Stimulated activated CD8-positive, alpha-beta memory T cell treated with anti-CD3 and anti-CD28 coated beads, Interleukin-4, amount 100 ng/mL, for 48 hours (primary cell): Measurements from ENCODE around the gene CFAP126.
"Not testable (repeated sequence)": the region's sequence is repeated elsewhere in the genome, so short reads cannot be mapped to it uniquely, and the experiment has no call there.

ENCODE experiments used
- DNase-seq: peaks from one replicate; pipeline ENCODE4 v3.0.0-alpha.2; 2020

The CFAP126 gene

GRCh38 chr1:161379071-161379470 is 11.4 kb upstream of the CFAP126 start:
- DNase-seq: no peak

GRCh38 chr1:161378014-161378413 is 10.3 kb upstream of the CFAP126 start:
- no peak for DNase-seq

- no peak for DNase-seq
Observed at GRCh38 chr1:161374373-161374772, 6.7 kb upstream of the CFAP126 start.

- DNase-seq: no peak
Observed at GRCh38 chr1:161373442-161373841, 5.8 kb upstream of the CFAP126 start.

GRCh38 chr1:161365207-161365606 is 2.5 kb downstream of the CFAP126 start:
- DNase-seq: no peak

- no peak for DNase-seq
Observed at GRCh38 chr1:161364332-161364731, 3.3 kb downstream of the CFAP126 start.

GRCh38 chr1:161359291-161359690 is 8.4 kb downstream of the CFAP126 start:
- DNase-seq: no peak

GRCh38 chr1:161357073-161357472 is 10.6 kb downstream of the CFAP126 start:
- no peak for DNase-seq

GRCh38 chr1:161351482-161351881 is 16.2 kb downstream of the CFAP126 start:
- no peak for DNase-seq

- no peak for DNase-seq
Observed at GRCh38 chr1:161350671-161351070, 17.0 kb downstream of the CFAP126 start.

- DNase-seq: no peak
Observed at GRCh38 chr1:161342821-161343220, 24.9 kb downstream of the CFAP126 start.

GRCh38 chr1:161342177-161342576 is 25.5 kb downstream of the CFAP126 start:
- no peak for DNase-seq

- no peak for DNase-seq
Observed at GRCh38 chr1:161335796-161336195, 31.9 kb downstream of the CFAP126 start.

GRCh38 chr1:161333166-161333565 is 34.5 kb downstream of the CFAP126 start:
- DNase-seq: no peak

GRCh38 chr1:161330346-161330745 is 37.3 kb downstream of the CFAP126 start:
- no peak for DNase-seq

- DNase-seq: no peak
Observed at GRCh38 chr1:161324020-161324419, 43.7 kb downstream of the CFAP126 start.

- DNase-seq: not testable (repeated sequence)
Observed at GRCh38 chr1:161315841-161316674, 51.6 kb downstream of the CFAP126 start.
